ENCODE results near the gene COLEC11.
A peak's percentile ranks its signal among the peaks of the same experiment; 100 is the strongest.

Gene COLEC11

DNA sequence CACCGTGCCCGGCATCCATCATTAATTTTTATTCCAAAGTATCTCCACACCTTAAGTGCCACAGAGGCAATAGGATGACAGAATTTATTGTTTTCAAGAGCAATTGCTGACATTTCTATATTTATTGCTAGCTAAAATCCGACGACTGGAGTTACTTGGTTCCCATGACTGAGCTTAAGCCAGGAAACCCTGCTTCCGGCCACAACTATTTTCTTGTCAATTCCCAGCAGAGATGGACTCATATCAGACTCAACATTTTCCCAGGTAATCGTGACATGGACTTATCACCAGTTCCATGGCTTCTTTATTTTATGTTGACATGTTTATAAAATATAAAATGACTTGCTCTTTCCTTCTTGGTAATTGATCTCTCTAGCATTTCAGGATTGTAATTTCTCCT, 87.9 kb downstream of the COLEC11 start:
- Histone ChIP-seq H3K36me3 (ENCODE audit: control insufficient read depth in 1 of 2, insufficient read depth in 2 of 2, low read depth in 1 of 2, low read length in 2 of 2) (no peaks in the 10 kb centered on the region), H3K4me2 (ENCODE audit: low read length, poor library complexity, severe bottlenecking) (no peak overlapping the region), H2AK5ac (ENCODE audit: low read length, severe bottlenecking) (no peak overlapping the region), H3K14ac (ENCODE audit: low read length in 2 of 2) (no peak overlapping the region), H3K18ac (ENCODE audit: low read depth in 1 of 2, low read length in 2 of 2) (no peak overlapping the region), H4K91ac (ENCODE audit: low read length) (no peak overlapping the region), H3K9me3 (ENCODE audit: control insufficient read depth, low read length) (no peaks in the 10 kb centered on the region), H4K8ac (ENCODE audit: low read length) (no peak overlapping the region), H2BK15ac (ENCODE audit: low read depth, poor library complexity, severe bottlenecking) (no peak overlapping the region), H3K4me3 (ENCODE audit: insufficient read depth in 1 of 2, low read depth in 1 of 2, low read length in 2 of 2) (no peak overlapping the region), H3K27me3 (ENCODE audit: control insufficient read depth in 1 of 2, insufficient read depth in 1 of 2, low read length in 2 of 2) (peaks cover 0 to 14% of the 10 kb centered on the region in 2 experiments), H3K23ac (ENCODE audit: low read length in 2 of 2) (no peak overlapping the region), H3K27ac (ENCODE audit: low read length, poor library complexity, severe bottlenecking) (no peak overlapping the region), H2BK5ac (ENCODE audit: low read depth, low read length, poor library complexity, severe bottlenecking) (no peak overlapping the region), H3K4ac (ENCODE audit: low read depth in 1 of 2, low read length in 2 of 2) (no peak overlapping the region), H3K79me1 (replicated peaks; ENCODE audit: low read length, poor library complexity, severe bottlenecking) (no peaks in the 10 kb centered on the region), H2BK12ac (ENCODE audit: low read length in 2 of 2) (no peak overlapping the region), H3K9ac (ENCODE audit: low read length) (no peak overlapping the region), H3K4me1 (ENCODE audit: control insufficient read depth, insufficient read depth, low read depth, low read length) (no peaks in the 10 kb centered on the region), H2AFZ (ENCODE audit: low read depth, low read length) (no peak overlapping the region), H2BK120ac (ENCODE audit: low read depth, low read length) (no peak overlapping the region)
- WGBS, result 76% methylated on average over 3 of the region's 6 CpGs
- DNase-seq, result no peak

DNA sequence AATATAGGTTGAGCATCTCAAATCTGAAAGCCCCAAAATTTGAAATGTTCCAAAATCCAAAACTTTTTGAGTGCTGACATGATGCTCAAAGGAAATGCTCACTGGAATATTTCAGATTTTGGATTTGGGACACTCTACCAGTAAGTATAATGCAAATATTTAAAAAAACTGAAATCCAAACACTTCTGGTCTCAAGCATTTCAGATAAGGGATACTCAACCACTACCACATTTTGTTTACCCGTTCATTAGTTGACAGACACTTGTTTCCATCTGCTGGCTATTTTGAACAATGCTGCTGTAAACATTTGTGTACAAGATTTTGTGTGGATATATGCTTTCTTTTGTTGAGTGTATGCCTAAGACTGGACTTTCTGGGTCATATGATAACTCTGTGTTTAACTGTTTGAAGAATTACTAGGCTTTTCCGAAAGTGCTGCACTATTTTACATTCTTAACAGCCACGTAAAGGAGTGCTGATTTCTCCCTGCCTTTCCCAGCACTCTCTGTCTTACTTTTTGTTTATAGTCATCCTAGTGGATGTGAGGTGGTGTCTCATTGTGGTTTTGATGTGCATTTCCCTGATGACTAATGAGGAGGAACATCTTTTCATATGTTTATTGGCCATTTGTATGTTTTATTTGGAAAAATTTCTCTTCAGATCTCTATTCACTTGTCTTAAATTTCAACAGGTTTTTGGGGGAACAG, 89.0 kb downstream of the COLEC11 start:
- Histone ChIP-seq H3K18ac (ENCODE audit: low read depth in 1 of 2, low read length in 2 of 2) (no peak overlapping the region), H3K14ac (ENCODE audit: low read length in 2 of 2) (no peak overlapping the region), H3K23ac (ENCODE audit: low read length in 2 of 2) (no peak overlapping the region), H2AFZ (ENCODE audit: low read depth, low read length) (no peak overlapping the region), H3K4me2 (ENCODE audit: low read length, poor library complexity, severe bottlenecking) (no peak overlapping the region), H3K4me3 (ENCODE audit: insufficient read depth in 1 of 2, low read depth in 1 of 2, low read length in 2 of 2) (no peak overlapping the region), H4K8ac (ENCODE audit: low read length) (no peak overlapping the region), H2BK15ac (ENCODE audit: low read depth, poor library complexity, severe bottlenecking) (no peak overlapping the region), H3K27me3 (ENCODE audit: control insufficient read depth in 1 of 2, insufficient read depth in 1 of 2, low read length in 2 of 2) (peaks cover 0 to 10% of the 10 kb centered on the region in 2 experiments), H3K4me1 (ENCODE audit: control insufficient read depth, insufficient read depth, low read depth, low read length) (no peaks in the 10 kb centered on the region), H2AK5ac (ENCODE audit: low read length, severe bottlenecking) (no peak overlapping the region), H3K9me3 (ENCODE audit: control insufficient read depth, low read length) (peaks cover 3% of the 10 kb centered on the region), H3K4ac (ENCODE audit: low read depth in 1 of 2, low read length in 2 of 2) (no peak overlapping the region), H2BK120ac (ENCODE audit: low read depth, low read length) (no peak overlapping the region), H4K91ac (ENCODE audit: low read length) (no peak overlapping the region), H2BK12ac (ENCODE audit: low read length in 2 of 2) (no peak overlapping the region), H3K27ac (ENCODE audit: low read length, poor library complexity, severe bottlenecking) (no peak overlapping the region), H3K79me1 (replicated peaks; ENCODE audit: low read length, poor library complexity, severe bottlenecking) (no peaks in the 10 kb centered on the region), H2BK5ac (ENCODE audit: low read depth, low read length, poor library complexity, severe bottlenecking) (no peak overlapping the region), H3K36me3 (ENCODE audit: control insufficient read depth in 1 of 2, insufficient read depth in 2 of 2, low read depth in 1 of 2, low read length in 2 of 2) (no peaks in the 10 kb centered on the region), H3K9ac (ENCODE audit: low read length) (no peak overlapping the region)
- 64% methylated on average over 1 of the region's 3 CpGs for WGBS
- peak; percentile 61 for DNase-seq

DNA sequence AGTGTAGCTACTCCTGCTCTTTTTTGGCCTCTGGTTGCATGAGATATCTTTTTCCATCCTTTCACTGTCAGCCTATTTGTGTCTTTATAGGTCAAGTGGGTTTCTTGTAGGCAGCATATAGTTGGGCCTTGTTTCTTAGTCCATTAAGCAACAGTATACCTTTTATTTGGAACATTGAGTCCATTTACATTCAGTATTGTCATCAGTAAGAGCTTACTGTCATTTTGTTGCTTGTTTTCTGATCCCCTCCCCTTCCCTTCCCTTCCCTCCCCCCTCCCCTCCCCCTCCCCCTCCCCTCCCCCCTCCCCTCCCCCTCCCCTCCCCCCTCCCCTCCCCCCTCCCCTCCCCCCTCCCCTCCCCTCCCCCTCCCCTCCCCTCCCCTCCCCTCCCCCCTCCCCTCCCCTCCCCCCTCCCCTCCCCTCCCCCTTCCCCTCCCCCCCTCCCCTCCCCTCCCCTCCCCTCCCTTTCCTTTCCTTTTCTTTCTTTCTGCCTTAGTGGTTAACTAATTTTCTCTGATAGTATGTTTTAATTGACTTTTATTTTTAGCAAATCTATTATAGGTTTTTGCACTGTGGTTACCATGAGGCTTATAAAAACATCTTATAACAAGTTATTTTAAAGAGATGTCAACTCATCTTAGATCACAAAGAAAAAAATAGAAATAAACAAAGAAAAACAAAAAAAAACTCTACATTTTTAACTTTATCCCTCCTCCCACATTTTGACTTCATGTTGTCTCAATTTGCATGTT, 95.3 kb downstream of the COLEC11 start:
- H3K4ac ChIP-seq (ENCODE audit: low read depth in 1 of 2, low read length in 2 of 2), result no peak overlapping the region
- no peak overlapping the region for H3K9ac ChIP-seq (ENCODE audit: low read length)
- no peak for DNase-seq
- H2BK12ac ChIP-seq (ENCODE audit: low read length in 2 of 2), result no peak overlapping the region
- no peak overlapping the region for H3K14ac ChIP-seq (ENCODE audit: low read length in 2 of 2)
- H4K8ac ChIP-seq (ENCODE audit: low read length), result no peak overlapping the region
- H3K9me3 ChIP-seq (ENCODE audit: control insufficient read depth, low read length), result peaks cover 3% of the 10 kb centered on the region
- peaks cover 0 to 3% of the 10 kb centered on the region in 2 experiments for H3K27me3 ChIP-seq (ENCODE audit: control insufficient read depth in 1 of 2, insufficient read depth in 1 of 2, low read length in 2 of 2)
- H2BK5ac ChIP-seq (ENCODE audit: low read depth, low read length, poor library complexity, severe bottlenecking), result no peak overlapping the region
- no peak overlapping the region for H3K23ac ChIP-seq (ENCODE audit: low read length in 2 of 2)
- no peak overlapping the region for H3K4me2 ChIP-seq (ENCODE audit: low read length, poor library complexity, severe bottlenecking)
- no peaks in the 10 kb centered on the region for H3K36me3 ChIP-seq (ENCODE audit: control insufficient read depth in 1 of 2, insufficient read depth in 2 of 2, low read depth in 1 of 2, low read length in 2 of 2)
- H3K4me3 ChIP-seq (ENCODE audit: insufficient read depth in 1 of 2, low read depth in 1 of 2, low read length in 2 of 2), result no peak overlapping the region
- H2AFZ ChIP-seq (ENCODE audit: low read depth, low read length), result no peak overlapping the region
- H3K4me1 ChIP-seq (ENCODE audit: control insufficient read depth, insufficient read depth, low read depth, low read length), result no peaks in the 10 kb centered on the region
- no peak overlapping the region for H4K91ac ChIP-seq (ENCODE audit: low read length)
- H3K79me1 ChIP-seq (replicated peaks; ENCODE audit: low read length, poor library complexity, severe bottlenecking), result no peaks in the 10 kb centered on the region
- no peak overlapping the region for H3K27ac ChIP-seq (ENCODE audit: low read length, poor library complexity, severe bottlenecking)
- H3K18ac ChIP-seq (ENCODE audit: low read depth in 1 of 2, low read length in 2 of 2), result no peak overlapping the region
- no peak overlapping the region for H2BK120ac ChIP-seq (ENCODE audit: low read depth, low read length)
- no peak overlapping the region for H2BK15ac ChIP-seq (ENCODE audit: low read depth, poor library complexity, severe bottlenecking)
- no peak overlapping the region for H2AK5ac ChIP-seq (ENCODE audit: low read length, severe bottlenecking)

DNA sequence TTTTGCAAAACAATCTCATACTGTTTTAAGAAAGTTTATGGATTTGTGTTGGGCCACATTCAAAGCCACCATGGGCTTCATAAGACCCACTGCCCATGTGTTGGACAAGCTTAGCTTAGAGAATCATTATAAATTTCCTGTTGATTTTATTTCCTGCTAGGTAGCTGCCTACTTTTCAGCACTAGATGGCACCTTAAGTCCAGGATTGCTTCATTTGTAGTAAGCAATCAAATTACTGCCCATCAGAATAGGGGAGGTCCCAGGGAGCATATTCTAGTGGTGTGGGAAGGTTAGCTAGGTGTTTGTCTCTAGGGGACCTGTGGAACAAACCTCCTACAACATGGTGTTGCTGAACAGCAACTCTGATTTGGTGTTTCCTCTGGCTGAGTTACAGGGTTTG, 97.5 kb downstream of the COLEC11 start:
- no peak overlapping the region for H4K91ac ChIP-seq (ENCODE audit: low read length)
- no peak overlapping the region for H4K8ac ChIP-seq (ENCODE audit: low read length)
- no peak overlapping the region for H3K18ac ChIP-seq (ENCODE audit: low read depth in 1 of 2, low read length in 2 of 2)
- H2AFZ ChIP-seq (ENCODE audit: low read depth, low read length), result no peak overlapping the region
- no peaks in the 10 kb centered on the region for H3K36me3 ChIP-seq (ENCODE audit: control insufficient read depth in 1 of 2, insufficient read depth in 2 of 2, low read depth in 1 of 2, low read length in 2 of 2)
- no peak overlapping the region for H3K4me2 ChIP-seq (ENCODE audit: low read length, poor library complexity, severe bottlenecking)
- DNase-seq, result peak; percentile 9
- H3K79me1 ChIP-seq (replicated peaks; ENCODE audit: low read length, poor library complexity, severe bottlenecking), result no peaks in the 10 kb centered on the region
- no peak overlapping the region for H3K14ac ChIP-seq (ENCODE audit: low read length in 2 of 2)
- no peak overlapping the region for H2BK120ac ChIP-seq (ENCODE audit: low read depth, low read length)
- no peak overlapping the region for H2BK5ac ChIP-seq (ENCODE audit: low read depth, low read length, poor library complexity, severe bottlenecking)
- H3K27ac ChIP-seq (ENCODE audit: low read length, poor library complexity, severe bottlenecking), result no peak overlapping the region
- H2BK12ac ChIP-seq (ENCODE audit: low read length in 2 of 2), result no peak overlapping the region
- peaks cover 0 to 3% of the 10 kb centered on the region in 2 experiments for H3K27me3 ChIP-seq (ENCODE audit: control insufficient read depth in 1 of 2, insufficient read depth in 1 of 2, low read length in 2 of 2)
- peaks cover 3% of the 10 kb centered on the region for H3K9me3 ChIP-seq (ENCODE audit: control insufficient read depth, low read length)
- H3K9ac ChIP-seq (ENCODE audit: low read length), result no peak overlapping the region
- no peak overlapping the region for H2BK15ac ChIP-seq (ENCODE audit: low read depth, poor library complexity, severe bottlenecking)
- no peak overlapping the region for H3K23ac ChIP-seq (ENCODE audit: low read length in 2 of 2)
- no peak overlapping the region for H3K4ac ChIP-seq (ENCODE audit: low read depth in 1 of 2, low read length in 2 of 2)
- no peak overlapping the region for H2AK5ac ChIP-seq (ENCODE audit: low read length, severe bottlenecking)
- no peak overlapping the region for H3K4me3 ChIP-seq (ENCODE audit: insufficient read depth in 1 of 2, low read depth in 1 of 2, low read length in 2 of 2)
- no peaks in the 10 kb centered on the region for H3K4me1 ChIP-seq (ENCODE audit: control insufficient read depth, insufficient read depth, low read depth, low read length)
